Left forelimb (tissue), 1 donor: ENCODE measurements around the gene BRD3.

Experiments used
- DNase-seq: peaks from one replicate; pipeline ENCODE4 v3.0.0-alpha.2; 2018; ENCODE audit warnings: low spot score

BRD3 gene

DNA sequence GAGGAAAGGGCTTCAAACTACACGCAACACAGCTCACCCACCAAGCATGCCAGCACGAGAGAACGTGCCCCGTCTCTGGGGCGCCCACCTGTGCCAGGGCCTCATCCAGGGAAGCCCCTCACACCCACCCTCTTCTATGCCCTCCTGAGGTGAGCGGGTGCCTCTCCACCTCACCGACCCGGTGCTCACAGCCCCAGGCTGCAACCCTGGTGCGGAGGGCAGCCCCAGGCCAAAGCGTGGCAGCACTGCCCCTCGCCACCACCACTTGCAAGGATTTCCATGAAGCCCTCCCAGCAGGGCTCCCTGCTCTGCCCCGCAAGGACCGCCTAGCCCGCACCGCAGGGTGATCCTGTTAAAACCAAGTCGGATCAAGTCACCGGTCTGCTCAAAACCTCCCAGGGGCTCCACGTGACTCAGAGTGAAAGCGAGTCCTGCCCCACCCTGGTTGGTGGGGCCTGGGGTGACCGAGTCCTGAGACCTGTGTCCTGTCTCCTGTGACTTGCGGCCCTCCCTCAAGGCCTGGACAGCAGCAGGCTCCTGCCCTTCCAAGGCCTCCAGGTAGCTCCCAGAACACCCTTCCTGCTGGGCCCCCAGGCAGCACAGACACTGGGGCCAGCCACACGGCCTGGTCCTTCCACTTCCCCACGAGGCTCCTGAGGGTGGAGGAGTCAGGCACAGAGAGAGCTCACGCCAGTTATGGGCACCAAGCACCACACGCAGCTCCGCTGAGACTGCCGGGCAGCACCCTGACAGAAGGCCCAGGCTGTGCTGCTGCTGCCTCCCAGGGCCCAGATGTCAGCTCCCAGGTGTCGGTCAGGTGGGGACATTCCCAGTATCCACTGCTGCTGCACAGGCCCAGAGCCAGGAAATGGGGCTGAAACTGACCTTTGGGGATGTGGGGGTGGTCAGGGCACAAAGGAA, 12.7 kb downstream of the BRD3 start:
- peak; percentile 62 for DNase-seq

DNA sequence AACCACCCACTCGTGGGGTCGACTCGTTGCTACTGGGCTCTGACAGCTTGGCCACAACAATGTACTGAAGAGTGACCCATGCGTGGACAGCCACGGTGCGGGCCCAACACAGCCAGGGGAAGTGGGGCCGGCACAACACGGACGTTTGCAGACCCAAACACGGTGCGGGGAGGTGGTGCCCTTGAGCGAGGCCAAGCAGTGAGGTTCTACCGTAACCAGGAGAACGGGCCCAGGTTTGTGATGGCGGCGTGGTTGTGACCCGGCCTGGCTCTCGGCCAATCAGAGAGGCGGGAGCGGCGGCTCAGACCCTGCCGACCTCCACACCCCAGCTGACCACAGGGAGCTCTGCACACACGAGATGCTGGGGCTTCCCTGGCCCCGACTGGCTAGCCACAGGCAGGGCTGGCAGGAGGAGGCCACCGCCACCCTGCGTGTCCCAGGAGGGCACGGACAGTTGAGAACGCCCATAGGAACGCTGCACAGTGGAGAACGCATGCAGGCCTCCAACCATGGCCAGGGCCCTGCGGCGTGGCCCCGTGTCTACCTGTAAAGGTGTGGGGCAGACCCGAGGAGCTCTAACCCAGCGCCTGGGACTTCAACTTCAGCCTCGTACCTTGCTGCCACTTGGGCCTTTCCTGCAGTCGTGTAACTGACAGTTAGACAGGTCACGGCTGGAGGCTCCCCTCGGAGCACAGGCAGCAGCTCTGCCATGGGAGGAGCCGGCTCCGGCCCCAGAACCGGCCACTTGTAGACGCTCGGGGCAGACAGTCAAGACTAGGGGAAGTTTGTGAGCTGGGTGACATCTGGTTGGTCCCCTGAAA, 13.7 kb downstream of the BRD3 start:
- DNase-seq = peak; percentile 63

DNA sequence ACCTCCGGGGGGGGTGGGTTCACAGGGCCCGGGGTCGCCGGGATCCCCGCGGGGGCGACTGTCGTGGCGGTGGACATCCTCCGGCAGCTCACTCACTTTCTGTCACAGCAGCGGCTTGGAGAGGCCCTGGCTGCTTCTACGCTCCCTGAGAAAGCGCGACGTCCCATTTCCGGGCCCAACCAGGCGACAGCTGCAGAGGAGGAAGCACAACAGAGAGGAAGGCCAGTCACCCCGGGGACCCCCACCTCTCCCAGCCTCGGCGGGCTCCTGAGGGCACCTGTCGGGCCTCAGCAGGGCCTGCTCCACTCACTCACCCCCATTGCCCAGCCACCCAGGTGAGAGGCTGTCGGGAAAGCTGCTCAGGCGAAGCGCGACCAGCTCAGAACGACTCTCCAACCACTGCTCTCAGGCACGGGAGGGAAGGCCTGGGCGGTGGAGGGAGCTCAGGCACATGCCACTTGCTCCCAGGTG, 14.4 kb downstream of the BRD3 start:
- DNase-seq = peak; percentile 62

DNA sequence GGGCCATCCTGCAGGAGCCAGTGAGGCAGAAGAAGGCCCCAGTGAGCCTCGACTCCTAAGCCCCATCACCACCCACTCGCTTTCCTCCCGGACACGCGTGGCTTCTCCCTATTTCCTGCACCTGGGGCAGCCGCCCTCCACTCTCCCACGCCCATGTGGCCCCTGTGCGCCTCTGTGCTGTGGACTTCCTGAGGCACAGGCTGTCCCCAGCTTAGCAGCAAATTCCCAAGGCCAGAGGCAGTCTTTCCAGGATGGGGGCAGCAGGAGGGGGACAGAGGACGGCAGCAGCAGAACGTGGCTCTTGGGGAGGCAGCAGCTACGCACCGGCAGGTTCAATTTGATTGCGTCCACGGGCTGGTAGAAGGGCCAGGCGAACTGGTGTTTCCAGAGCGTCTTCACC, 14.9 kb downstream of the BRD3 start:
- DNase-seq = peak; percentile 44

DNA sequence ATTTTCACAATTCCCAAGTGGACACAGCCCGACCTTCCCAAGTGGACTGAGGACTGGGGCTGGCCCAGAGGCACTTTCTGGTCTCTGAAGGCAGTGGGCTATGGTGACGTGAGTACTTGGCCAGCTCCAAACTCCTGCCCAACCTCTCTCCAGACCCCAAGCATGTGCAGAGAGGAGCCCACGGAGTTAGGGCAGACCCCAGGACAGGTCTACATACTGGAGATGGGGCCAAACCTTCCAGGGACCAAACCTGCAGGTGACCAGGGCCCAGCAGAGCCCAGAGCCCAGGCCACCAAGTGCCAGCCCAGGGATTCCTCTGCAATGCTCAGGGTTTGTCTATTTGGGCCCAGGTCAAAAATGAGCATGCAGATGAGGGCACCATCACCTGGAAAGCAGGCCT, 15.3 kb downstream of the BRD3 start:
- DNase-seq = no peak

DNA sequence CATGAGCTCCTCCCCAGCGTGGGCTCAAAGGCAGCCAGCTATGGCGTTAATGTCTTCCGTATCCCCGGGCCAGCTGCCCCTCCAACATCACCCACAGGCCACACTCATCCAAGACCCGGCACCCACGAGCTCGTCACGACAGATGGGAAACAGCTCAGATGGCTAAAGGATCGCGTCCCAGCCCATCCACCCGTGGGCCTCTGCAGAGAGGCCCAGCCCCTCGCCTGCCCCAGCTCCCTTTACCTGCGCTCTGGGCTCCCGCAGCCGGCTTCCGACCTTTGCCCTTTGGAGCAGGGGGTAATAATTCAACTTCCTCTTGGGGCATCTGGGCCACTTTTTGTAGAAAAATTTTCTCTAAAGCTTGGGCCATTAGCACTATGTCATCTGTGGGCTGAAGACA, 16.5 kb downstream of the BRD3 start:
- DNase-seq = no peak

DNA sequence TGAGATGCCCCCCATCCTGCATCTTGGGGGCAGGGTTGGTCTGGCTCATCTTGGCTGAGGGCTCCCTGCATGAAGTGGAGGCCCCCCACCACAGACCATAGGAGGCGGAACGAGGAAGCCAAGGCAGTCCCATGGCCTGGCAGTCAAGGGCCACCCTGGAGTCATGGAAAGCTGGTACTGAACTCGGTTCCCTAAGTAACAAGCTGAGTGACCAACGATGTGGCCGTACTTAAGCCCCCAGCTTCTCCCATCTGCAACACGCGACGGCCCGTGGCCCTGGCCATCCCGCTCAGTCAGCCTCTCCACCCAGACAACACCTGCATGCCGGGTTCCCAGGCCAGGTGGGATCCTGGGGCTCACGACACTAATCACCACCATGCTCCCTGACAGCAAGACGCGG, 17.1 kb downstream of the BRD3 start:
- no peak for DNase-seq

DNA sequence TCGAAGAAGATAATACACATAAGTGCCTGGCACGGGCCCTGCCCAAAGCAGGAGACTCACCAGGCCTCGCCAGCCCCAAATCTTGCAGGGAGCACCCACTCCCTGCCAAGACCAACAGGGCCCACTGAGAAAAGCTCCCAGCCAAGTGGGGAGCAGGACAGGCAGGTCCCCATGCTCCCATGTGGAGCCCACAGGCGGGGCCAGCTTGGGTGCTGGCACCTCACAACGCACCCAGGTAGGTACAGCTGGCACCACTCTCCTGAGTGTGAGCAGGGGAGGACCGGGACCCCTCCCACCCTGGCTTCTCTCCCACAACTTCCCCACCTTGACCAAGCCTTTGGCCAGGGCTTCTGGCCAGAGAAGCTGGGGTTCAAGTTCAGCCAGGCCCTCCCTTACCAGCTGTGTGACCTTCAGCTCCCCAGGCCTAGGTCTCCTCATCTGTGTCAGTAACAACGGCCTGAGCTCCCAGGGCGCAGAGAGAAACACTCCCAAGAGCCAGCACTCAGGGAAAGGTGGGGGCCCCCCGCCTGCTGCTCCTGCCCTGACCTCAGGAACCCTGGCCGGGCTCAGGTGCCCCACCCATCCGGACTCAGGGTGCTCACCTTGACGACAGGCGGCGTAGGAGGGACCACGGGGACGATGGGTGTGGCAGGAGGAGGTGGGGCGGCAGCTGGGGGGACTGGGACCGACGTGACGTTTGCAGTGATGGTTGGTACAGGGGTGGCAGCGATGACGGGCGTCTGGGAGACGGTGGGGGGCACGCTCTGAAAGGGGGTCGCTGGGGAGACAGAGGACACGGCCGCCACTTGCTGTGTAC, 17.8 kb downstream of the BRD3 start:
- no peak for DNase-seq

DNA sequence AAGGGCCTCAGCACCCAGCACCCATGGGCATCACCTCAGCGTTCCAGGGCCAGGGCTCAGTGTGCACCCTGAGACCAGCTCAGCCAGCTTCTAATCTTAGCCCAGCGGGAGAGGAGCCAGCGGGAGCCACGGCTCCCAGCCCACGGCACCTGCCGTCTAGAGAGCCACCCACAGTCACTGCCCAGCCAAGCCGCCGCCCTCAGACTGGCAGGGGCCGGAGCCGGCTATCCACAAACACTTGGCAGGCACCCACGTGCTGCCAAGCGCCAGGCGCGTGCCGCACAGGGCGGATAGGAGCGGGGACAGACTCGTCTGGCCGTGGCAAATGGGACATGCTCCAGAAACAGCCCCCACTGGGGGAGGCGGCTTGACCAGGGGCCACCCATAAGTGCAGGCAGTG, 18.6 kb downstream of the BRD3 start:
- no peak for DNase-seq

DNA sequence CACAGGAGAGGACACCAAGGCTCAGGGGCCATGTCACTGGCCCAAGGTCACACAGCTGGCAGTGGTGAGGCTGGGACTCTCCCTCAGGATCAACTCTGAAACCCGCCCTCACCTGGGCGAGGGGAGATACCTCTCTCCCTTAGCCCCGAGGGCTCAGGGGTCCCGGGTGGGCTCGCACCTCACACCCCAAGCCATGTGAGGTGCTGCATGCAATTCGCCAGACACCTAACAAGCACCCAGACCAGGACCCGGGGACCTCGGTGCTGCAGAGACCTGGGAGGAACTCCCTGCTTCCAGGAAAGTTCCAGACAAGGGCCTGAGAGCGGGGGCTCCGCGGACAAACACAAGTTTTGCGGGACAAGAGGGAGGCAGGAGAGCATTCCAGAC, 19.3 kb downstream of the BRD3 start:
- no peak for DNase-seq

DNA sequence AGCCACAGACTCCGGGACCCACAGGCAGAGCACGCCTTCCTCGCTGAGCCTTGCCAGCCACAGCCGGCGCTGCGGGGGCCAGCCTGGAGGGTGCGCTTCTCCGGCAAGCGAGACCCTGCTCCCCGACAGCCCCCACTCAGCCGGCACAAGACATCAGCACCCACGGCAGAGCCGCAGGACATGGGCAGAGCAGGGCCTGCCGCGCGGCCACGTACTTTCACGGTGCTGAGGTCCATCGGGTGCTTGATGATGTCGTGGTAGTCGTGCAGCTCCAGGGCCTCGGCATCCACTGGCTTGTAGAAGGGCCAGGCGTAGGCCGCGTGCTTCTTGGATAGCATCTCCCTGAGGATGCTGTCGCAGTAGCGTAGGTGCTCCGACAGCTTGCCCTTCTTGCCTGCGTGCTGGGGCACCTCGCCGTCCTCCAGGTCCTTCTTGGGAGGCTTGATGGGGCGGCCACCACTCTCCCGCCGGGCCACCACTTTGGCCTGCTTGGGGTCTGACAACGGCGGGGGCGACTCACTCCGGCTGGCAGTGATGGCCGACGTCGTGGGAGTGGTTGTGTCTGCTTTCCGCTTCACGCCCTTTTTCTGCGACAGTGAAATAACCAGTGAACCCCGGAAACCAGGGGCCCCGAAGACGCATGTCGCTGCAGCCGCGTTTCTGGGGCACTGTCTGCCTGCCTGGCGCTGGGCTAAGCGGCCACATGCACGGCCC, 19.8 kb downstream of the BRD3 start:
- no peak for DNase-seq

DNA sequence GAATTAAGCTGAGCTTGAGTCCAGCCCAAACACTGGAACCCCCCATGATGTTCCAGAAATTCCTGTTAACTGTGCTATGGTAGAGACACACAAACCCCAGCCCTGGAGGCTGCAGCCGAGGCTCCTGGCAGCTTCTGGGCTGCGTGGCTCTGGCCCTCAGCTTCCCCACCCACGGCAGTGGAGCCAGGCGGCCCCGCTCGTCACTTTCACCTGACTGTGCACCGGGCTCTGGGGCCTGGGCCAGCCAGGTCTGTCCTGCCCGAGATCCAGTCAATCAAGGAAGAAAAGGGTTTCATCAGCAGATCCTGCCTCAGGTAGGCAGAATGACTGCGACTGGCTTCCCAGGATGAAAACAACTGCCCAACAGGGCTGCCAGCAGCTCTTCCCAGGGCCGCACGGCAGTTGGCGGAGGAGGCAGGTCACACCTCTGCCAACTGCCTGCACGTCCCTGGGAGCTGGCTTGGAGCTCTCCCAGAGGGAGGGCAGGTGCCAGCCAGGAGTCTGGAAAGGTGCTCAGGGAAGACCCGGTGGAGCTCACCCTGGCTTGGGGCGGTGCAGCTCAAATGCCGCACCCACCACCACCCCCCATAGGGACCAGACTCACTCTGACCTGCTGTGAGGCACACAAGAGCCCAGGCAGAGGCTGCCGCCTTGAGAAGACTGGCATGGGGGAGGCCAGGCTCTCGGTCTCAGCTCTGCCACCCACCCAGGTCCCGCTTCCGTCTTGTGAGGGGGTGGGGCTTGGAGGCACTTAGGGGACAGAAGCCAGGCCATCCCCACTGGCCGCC, 20.7 kb downstream of the BRD3 start:
- no peak for DNase-seq

DNA sequence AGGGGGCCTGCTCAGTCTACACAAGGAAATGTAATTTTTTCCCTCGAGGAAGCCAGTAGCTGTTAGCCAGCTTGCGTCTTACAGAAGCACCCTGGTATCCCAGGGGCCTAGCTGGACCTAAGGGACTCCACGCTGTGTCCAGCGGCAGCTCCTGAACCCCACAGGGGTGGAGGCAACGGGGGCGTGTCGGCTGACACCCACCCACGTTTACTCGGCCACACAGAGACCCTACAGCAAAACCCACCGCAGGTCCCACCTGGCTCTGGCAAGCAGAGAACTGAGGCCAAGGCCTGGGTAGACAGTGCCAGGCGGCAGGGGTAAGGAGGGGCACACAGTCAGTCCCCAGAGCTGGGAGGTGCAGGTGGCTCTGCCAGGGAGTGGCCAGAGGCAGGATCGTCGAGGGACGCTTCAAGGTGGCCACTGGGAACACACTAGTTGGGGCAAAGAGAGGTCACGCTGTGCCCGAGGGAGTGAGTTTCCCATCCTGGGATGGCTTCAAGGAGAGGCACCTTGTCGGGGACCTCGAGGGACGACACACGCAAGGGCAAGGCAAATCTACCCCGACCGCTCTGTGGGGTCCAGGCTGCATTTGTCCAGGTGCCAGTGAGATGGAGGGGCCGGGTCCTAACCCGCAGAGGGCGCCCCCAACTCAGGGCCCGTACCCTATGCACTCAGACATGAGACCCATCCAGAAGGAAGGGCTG, 21.8 kb downstream of the BRD3 start:
- DNase-seq = no peak

DNA sequence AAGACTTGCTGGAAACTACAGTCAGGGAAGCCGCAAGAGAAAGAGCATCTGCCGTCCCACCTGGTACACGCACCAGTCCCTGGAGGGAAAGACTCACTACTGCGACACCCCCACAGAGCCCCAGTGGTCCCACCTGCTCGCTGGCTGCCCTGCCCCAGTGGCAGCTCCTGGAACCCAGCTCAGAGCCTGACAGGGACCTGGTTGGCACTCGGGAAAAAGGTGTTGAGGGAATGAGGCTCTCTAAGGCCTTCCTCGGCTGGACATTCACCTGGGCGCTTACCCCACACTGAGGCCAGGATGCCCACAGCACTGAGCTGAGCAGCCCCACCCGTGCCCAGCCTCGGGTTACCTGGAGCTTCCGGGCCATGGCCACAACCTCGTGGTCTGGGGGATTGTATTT, 22.9 kb downstream of the BRD3 start:
- DNase-seq = no peak

DNA sequence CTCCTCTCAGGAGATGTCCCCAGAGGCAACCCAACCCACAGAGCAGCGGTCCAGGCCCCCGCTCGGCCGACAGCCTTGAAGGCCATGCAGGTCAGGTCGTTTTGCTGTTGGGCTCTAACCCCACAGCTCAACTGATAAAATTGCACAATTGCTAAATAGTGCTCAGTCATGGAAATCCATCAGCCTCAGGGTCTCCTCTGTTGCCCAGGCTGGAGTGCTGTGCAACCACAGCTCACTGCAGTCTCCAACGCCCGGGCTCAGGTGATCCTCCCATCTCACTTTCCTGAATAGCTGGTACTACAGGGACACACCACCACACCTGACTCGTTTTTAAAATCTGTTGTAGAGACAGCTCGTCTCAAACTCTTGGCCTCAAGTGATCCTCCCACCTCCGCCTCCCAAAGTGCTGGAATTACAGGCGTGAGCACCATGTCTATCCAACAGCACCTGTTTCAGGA, 24.3 kb downstream of the BRD3 start:
- DNase-seq = no peak

DNA sequence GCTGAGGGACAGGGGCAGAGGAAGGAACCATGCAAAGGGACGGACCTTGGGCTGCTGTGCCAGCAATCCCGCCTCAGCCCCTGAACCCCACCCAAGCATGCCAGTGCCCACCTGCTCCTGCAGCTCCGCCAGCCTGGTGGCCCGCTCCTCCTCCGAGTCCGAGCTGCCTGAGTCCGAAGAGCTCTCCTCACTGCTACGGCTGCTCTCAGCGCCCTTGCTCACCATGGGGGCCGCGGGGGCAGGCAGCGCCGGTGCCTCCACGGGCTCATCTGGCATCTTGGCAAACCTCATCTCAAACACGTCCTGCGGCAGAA, 26.2 kb downstream of the BRD3 start:
- DNase-seq = no peak

DNA sequence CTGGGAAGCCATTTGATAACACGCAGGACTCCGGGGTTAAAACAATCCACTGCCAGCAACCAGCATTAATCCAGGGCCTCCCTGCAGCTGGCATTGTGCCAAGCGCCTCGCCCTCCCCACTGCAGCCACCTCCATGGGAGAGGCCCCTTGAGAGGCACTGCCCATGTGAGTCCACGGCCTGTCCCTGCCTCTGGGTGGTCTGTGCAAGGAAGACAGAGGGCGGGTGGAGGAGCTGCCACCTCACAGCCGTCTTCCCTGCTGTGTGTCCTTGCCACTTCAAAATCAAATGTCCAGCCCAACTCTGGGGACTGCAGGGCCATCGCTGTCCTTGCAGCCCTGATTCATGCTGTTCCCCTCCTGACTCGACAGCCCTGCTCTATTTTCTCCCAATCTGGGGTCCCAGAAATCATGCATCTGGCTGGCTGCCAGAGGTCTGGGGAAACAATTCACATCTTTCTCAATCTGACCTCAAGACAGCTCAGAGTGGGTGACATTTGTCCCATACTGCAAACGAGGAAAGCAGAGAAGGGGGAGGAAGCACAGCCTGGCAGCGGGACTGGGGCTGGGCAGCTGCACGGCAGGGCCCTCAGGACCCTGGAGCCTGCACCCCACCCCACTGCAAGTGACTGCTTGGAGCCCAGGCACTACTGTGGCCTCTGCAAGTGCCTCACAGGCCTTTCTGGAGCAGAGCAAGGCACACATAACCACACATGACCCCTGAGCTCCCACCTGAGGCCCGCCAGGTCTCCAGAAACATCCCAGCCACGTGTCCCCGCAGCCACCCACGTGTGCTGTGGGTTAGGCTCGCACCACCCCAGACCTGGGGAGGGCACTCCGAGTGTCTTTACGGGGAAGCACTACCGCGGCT, 26.8 kb downstream of the BRD3 start:
- no peak for DNase-seq

DNA sequence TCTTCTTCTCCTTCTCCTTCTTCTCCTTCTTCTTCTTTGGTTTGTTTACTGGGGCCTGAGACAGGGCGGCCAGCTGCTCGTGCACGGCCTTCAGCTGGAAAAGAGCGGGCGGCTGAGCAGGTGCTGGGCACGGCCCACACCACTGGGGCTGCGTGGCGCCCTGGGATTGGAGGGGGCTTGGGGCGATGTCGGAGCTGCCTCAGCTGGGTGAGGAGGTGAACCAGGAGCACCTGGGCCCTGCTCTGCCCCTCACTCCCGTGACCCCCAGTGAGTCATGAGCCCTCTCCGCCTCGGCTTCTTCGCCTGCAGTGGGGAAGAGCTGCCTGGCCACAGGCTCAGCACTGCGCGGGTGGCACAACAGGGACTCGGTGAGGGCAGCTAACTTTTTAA, 27.7 kb downstream of the BRD3 start:
- no peak for DNase-seq
